HFFc6 (cell line): ENCODE data around the gene PAQR4. TPM values are rescaled to one million over a fixed set of nuclear protein-coding genes. Genes with fewer than 3 reads are reported as not detected.

Source experiments
- DNase-seq: peaks from one replicate; pipeline ENCODE4 v3.0.0-alpha.2; 2018
- H3K27ac Mint-ChIP-seq: 2 replicates; pipeline ENCODE4 v1.8.0; 2020; ENCODE audit warnings: mild to moderate bottlenecking, mixed read lengths
- H3K27me3 Mint-ChIP-seq: 2 replicates; pipeline ENCODE4 v1.8.0; 2021; ENCODE audit warnings: mild to moderate bottlenecking, moderate library complexity, mixed read lengths; ENCODE audit not compliant: insufficient read depth
- H3K36me3 Mint-ChIP-seq: 2 replicates; pipeline ENCODE4 v1.8.0; 2021; ENCODE audit warnings: low read depth, mixed read lengths
- H3K4me1 Mint-ChIP-seq: 2 replicates; pipeline ENCODE4 v1.8.0; 2020; ENCODE audit warnings: low read depth, mixed read lengths
- H3K4me3 Mint-ChIP-seq: 2 replicates; pipeline ENCODE4 v1.8.0; 2020; ENCODE audit warnings: mild to moderate bottlenecking, moderate library complexity, mixed read lengths
- H3K9me3 Mint-ChIP-seq: 2 replicates; pipeline ENCODE4 v1.8.0; 2020; ENCODE audit warnings: mild to moderate bottlenecking, mixed read lengths
- CTCF ChIP-seq: fragments of 200-600 bp; sonication (generic); IDR thresholded peaks from 2 replicates; pipeline ENCODE4 v1.5.0; 2021; ENCODE audit warnings: antibody characterized with exemption, mild to moderate bottlenecking
- total RNA-seq, 6 experiments: library from RNA; stranded (reverse); fragmentation: NEBNext Ultra II Directional; extraction: Animal tissue kit (Norgen Biotek cat#: 25700); gene quantifications; 2 replicates in 1 of 6; 3 replicates in 5 of 6; pipeline ENCODE4 v1.2.3, GENCODE V29; 2021

Gene PAQR4
- total RNA-seq, 6 experiments from 2014 or later = 5.7 to 16.5 (median 13.7) TPM

- Mint-ChIP-seq H3K4me1 (peaks cover 21% of the 10 kb centered on the region), H3K36me3 (no peaks in the 10 kb centered on the region), H3K27ac (no peak overlapping the region), H3K27me3 (peaks cover 19% of the 10 kb centered on the region), H3K4me3 (no peak overlapping the region), H3K9me3 (no peaks in the 10 kb centered on the region)
- no peak for TF ChIP-seq CTCF
- no peak for DNase-seq
Measured at GRCh38 chr16:2985893-2986355, 16.8 kb downstream of the PAQR4 start.

DNA sequence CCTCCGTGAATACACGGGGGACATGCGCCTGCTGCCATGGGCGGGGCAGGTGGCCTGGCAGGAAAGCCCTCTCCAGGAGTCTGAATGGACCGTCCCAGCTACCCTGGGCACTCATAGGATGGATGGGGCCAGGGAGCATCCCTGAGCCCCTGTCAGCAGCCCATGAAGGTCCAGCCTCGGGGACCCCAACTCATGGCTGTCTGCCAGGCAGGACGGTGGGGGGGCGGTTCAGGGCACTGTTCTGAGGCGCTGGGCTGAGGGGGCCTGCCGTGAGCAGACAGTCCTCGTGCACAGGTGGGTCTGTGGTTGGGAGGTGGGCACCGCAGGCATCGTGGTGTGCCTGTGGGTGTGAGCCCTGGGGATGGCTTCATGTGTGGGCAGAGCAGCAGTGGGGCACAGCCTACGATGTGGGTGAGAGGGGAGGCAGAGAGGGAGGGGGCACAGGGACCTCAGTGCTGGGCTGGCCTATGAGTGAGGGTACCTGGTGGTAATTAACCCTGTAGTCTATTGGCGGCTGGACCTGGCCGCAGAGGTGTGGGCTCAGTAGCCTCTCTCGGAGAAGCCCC is 17.6 kb downstream of the PAQR4 start:
- no peak for DNase-seq

GRCh38 chr16:2987286-2987685 is 18.1 kb downstream of the PAQR4 start:
- no peak for TF ChIP-seq CTCF
- no peaks in the 10 kb centered on the region for H3K36me3 Mint-ChIP-seq
- no peak overlapping the region for H3K4me3 Mint-ChIP-seq
- H3K27ac Mint-ChIP-seq = no peak overlapping the region
- DNase-seq = no peak
- no peaks in the 10 kb centered on the region for H3K9me3 Mint-ChIP-seq
- peaks cover 21% of the 10 kb centered on the region for H3K27me3 Mint-ChIP-seq
- H3K4me1 Mint-ChIP-seq = peaks cover 8% of the 10 kb centered on the region; the same call in 1 of the 2 replicates

More for the DNA sequence above, 17.6 kb downstream of the PAQR4 start:
- H3K36me3 Mint-ChIP-seq = no peaks in the 10 kb centered on the region
- H3K9me3 Mint-ChIP-seq = no peaks in the 10 kb centered on the region
- no peak for TF ChIP-seq CTCF
- no peak overlapping the region for H3K4me3 Mint-ChIP-seq
- H3K27me3 Mint-ChIP-seq = peaks cover 19% of the 10 kb centered on the region
- H3K27ac Mint-ChIP-seq = no peak overlapping the region
- peaks cover 14% of the 10 kb centered on the region for H3K4me1 Mint-ChIP-seq

DNA sequence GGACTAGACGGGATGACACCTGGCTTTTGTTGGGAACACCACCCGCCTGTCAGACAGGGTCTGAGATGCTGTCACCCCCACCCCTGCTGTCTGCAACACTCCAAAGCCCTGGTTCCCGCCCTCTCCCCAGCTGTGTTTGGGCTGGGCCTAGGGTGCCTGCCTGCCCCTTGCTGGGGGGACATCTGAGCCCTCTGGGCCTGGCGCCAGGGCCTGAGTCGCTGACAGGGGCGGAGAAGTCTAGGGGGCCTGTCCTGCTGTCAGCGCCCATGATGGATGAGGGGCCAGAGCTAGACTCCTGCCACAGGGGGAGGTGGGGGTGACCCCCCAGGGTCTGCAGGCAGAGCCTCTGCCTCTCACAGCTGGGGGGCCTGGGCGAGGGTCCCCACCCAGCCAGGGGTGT is 18.7 kb downstream of the PAQR4 start:
- no peak for DNase-seq
- Mint-ChIP-seq H3K4me1 (peaks cover 6% of the 10 kb centered on the region; the same call in 1 of the 2 replicates), H3K9me3 (no peaks in the 10 kb centered on the region), H3K4me3 (no peak overlapping the region), H3K36me3 (no peaks in the 10 kb centered on the region), H3K27me3 (peaks cover 22% of the 10 kb centered on the region), H3K27ac (no peak overlapping the region)
- no peak for TF ChIP-seq CTCF

- no peaks in the 10 kb centered on the region for H3K9me3 Mint-ChIP-seq
- peaks cover 22% of the 10 kb centered on the region for H3K27me3 Mint-ChIP-seq
- no peak overlapping the region for H3K4me3 Mint-ChIP-seq
- no peak overlapping the region for H3K27ac Mint-ChIP-seq
- H3K36me3 Mint-ChIP-seq = no peaks in the 10 kb centered on the region
- peaks cover 4% of the 10 kb centered on the region; the same call in 1 of the 2 replicates for H3K4me1 Mint-ChIP-seq
- TF ChIP-seq CTCF = no peak
- DNase-seq = no peak
Measured at GRCh38 chr16:2988590-2989099, 19.5 kb downstream of the PAQR4 start.
